SK-N-SH (cell line): Measurements from ENCODE around the gene ARHGEF19. TPM values are rescaled to one million over a fixed set of nuclear protein-coding genes. Genes with fewer than 3 reads are reported as not detected.
A peak's percentile ranks its signal among the peaks of the same experiment; 100 is the strongest.

Source experiments
- CTCF ChIA-PET: fragments of 300-600, 350-600 bp; formaldehyde crosslinking; extraction: SDS; loops from one replicate; lab custom pipeline; 2021; lab: Yijun Ruan, JAX
- POLR2A ChIA-PET: fragments of 350-600 bp; sonication (Branson Sonifier 250); formaldehyde crosslinking; extraction: SDS; loops from one replicate; lab custom pipeline; 2020; ENCODE audit warnings: antibody characterized with exemption, inconsistent platforms; lab: Yijun Ruan, JAX
- DNase-seq: peaks from one replicate; pipeline ENCODE4 v3.0.0; 2012
- H2AFZ ChIP-seq: fragments of 200-600 bp; sonication (generic); 2 replicates; pipeline ENCODE4 v1.8.1; 2016; ENCODE audit warnings: antibody characterized with exemption, mild to moderate bottlenecking, low read depth
- H3F3A ChIP-seq: fragments of 200-600 bp; sonication (generic); replicated peaks from 2 replicates; pipeline ENCODE3; 2016; ENCODE audit warnings: antibody characterized with exemption, mild to moderate bottlenecking; ENCODE audit not compliant: insufficient read depth
- H3K27ac ChIP-seq, 2 experiments: fragments of 200-500 bp in 1 of 2; fragments of 200-600 bp in 1 of 2; sonication (Bioruptor generic) in 1 of 2; sonication (generic), shearing (Covaris generic) in 1 of 2; 2 replicates each; pipeline versions ENCODE4 v1.5.1 to v1.6.1; 2014 to 2016; ENCODE audit warnings: low read depth in 2 of 2, inconsistent platforms in 1 of 2, low read length in 1 of 2, mild to moderate bottlenecking in 1 of 2, mixed read lengths in 1 of 2
- H3K27me3 ChIP-seq: fragments of 200-600 bp; sonication (generic), shearing (Covaris generic); 2 replicates; pipeline ENCODE4 v1.6.1; 2016; ENCODE audit warnings: mixed run types; ENCODE audit not compliant: insufficient read depth
- H3K36me3 ChIP-seq, 2 experiments: fragments of 200-500 bp in 1 of 2; fragments of 200-600 bp in 1 of 2; sonication (Bioruptor generic) in 1 of 2; sonication (generic) in 1 of 2; replicated peaks in 1 of 2; 2 replicates each; pipeline versions ENCODE3 to v1.5.1; 2014 to 2016; ENCODE audit warnings: low read length in 1 of 2, mild to moderate bottlenecking in 1 of 2; ENCODE audit not compliant: insufficient read depth in 2 of 2, control insufficient read depth in 1 of 2
- H3K4me1 ChIP-seq, 2 experiments: fragments of 200-500 bp in 1 of 2; fragments of 200-600 bp in 1 of 2; sonication (Bioruptor generic) in 1 of 2; sonication (generic), shearing (Covaris generic) in 1 of 2; 2 replicates each; pipeline versions ENCODE4 v1.5.1 to v1.6.1; 2014 to 2016; ENCODE audit warnings: low read depth in 1 of 2, low read length in 1 of 2, mixed run types in 1 of 2; ENCODE audit not compliant: insufficient read depth in 2 of 2, control insufficient read depth in 1 of 2
- H3K4me2 ChIP-seq: fragments of 200-600 bp; sonication (generic), shearing (Covaris generic); 2 replicates; pipeline ENCODE4 v1.6.1; 2017; ENCODE audit warnings: mixed run types
- H3K4me3 ChIP-seq, 2 experiments: fragments of 200-500 bp in 1 of 2; fragments of 200-600 bp in 1 of 2; sonication (Bioruptor generic) in 1 of 2; sonication (generic), shearing (Covaris generic) in 1 of 2; 2 replicates each; pipeline versions ENCODE4 v1.5.1 to v1.8.1; 2014 to 2016; ENCODE audit warnings: low read depth in 2 of 2, inconsistent platforms in 1 of 2, low read length in 1 of 2, mild to moderate bottlenecking in 1 of 2, mixed read lengths in 1 of 2, moderate library complexity in 1 of 2
- H3K79me2 ChIP-seq: fragments of 200-600 bp; sonication (generic); 2 replicates; pipeline ENCODE4 v1.8.1; 2017; ENCODE audit warnings: mild to moderate bottlenecking; ENCODE audit not compliant: insufficient read depth
- H3K9ac ChIP-seq: fragments of 200-600 bp; sonication (generic); 2 replicates; pipeline ENCODE4 v1.6.1; 2017; ENCODE audit warnings: mixed run types
- H3K9me2 ChIP-seq: fragments of 200-600 bp; sonication (generic); 2 replicates; pipeline ENCODE4 v1.6.1; 2017; ENCODE audit warnings: mixed run types
- H3K9me3 ChIP-seq: fragments of 200-600 bp; sonication (generic); 2 replicates; pipeline ENCODE4 v1.6.1; 2017; ENCODE audit warnings: mixed run types, mild to moderate bottlenecking, moderate library complexity
- H4K20me1 ChIP-seq: fragments of 200-600 bp; sonication (generic); 2 replicates; pipeline ENCODE4 v1.6.1; 2017; ENCODE audit warnings: mild to moderate bottlenecking, mixed run types; ENCODE audit not compliant: insufficient read depth
- ELF1 ChIP-seq: IDR thresholded peaks from 2 replicates; pipeline ENCODE4 v1.4.0; 2012
- EZH2phosphoT487 ChIP-seq: fragments of 200-600 bp; sonication (generic); IDR thresholded peaks from 2 replicates; pipeline ENCODE4 v1.6.1; 2017; ENCODE audit warnings: low read depth, mixed run types, mild to moderate bottlenecking, antibody characterized with exemption, moderate library complexity, borderline replicate concordance
- FOSL2 ChIP-seq: IDR thresholded peaks from 2 replicates; pipeline ENCODE4 v1.4.0; 2012; ENCODE audit warnings: low read depth, mild to moderate bottlenecking, moderate library complexity, borderline replicate concordance
- FOXM1 ChIP-seq: IDR thresholded peaks from 2 replicates; pipeline ENCODE4 v1.4.0; 2012; ENCODE audit warnings: low read depth, mild to moderate bottlenecking
- MAX ChIP-seq: IDR thresholded peaks from 2 replicates; pipeline ENCODE4 v1.4.0; 2012; ENCODE audit warnings: low read depth
- MEF2A ChIP-seq: IDR thresholded peaks from 2 replicates; pipeline ENCODE4 v1.4.0; 2012; ENCODE audit warnings: low read depth, borderline replicate concordance
- MXI1 ChIP-seq: IDR thresholded peaks from 2 replicates; pipeline ENCODE4 v1.6.1; 2012; ENCODE audit warnings: mild to moderate bottlenecking, low read depth, low read length, improper control_type of control experiment
- NFIC ChIP-seq: IDR thresholded peaks from 2 replicates; pipeline ENCODE4 v1.4.0; 2012; ENCODE audit warnings: borderline replicate concordance
- POLR2AphosphoS5 ChIP-seq: IDR thresholded peaks from 2 replicates; pipeline ENCODE4 v1.6.1; 2012; ENCODE audit warnings: low read depth, low read length
- RAD21 ChIP-seq: IDR thresholded peaks from 2 replicates; pipeline ENCODE4 v1.6.1; 2012; ENCODE audit warnings: mild to moderate bottlenecking, low read length
- RCOR1 ChIP-seq: fragments of 150-350 bp; IDR thresholded peaks from 2 replicates; pipeline ENCODE4 v1.6.1; 2017; ENCODE audit warnings: antibody characterized with exemption, low read length
- SIN3A ChIP-seq: IDR thresholded peaks from 2 replicates; pipeline ENCODE4 v1.6.1; 2012; ENCODE audit warnings: low read depth, mild to moderate bottlenecking, low read length, moderate library complexity, borderline replicate concordance
- TAF1 ChIP-seq: IDR thresholded peaks from 2 replicates; pipeline ENCODE4 v1.6.1; 2012; ENCODE audit warnings: low read depth, mild to moderate bottlenecking, low read length, moderate library complexity, borderline replicate concordance
- TEAD4 ChIP-seq: IDR thresholded peaks from 2 replicates; pipeline ENCODE4 v1.4.0; 2012; ENCODE audit warnings: mild to moderate bottlenecking, borderline replicate concordance; ENCODE audit not compliant: insufficient read depth
- USF1 ChIP-seq: IDR thresholded peaks from 2 replicates; pipeline ENCODE4 v1.4.0; 2012; ENCODE audit warnings: low read depth, borderline replicate concordance
- YY1 ChIP-seq: IDR thresholded peaks from 2 replicates; pipeline ENCODE4 v1.4.0; 2012; ENCODE audit warnings: low read depth, mild to moderate bottlenecking
- WGBS: methylation state at CpG from one replicate; pipeline ENCODE4 v1.1.6; 2017; ENCODE audit warnings: low lambda C conversion rate; 5-methylcytosine and 5-hydroxymethylcytosine counted together
- polyA plus RNA-seq, 3 experiments: library from polyadenylated mRNA; depleted of rRNA; stranded (reverse); fragments of >200 nt; gene quantifications; 2 replicates each; pipeline ENCODE4 v1.2.3, GENCODE V29; 2012
- TF ChIP-seq, protein P1 (sequence below): fragments of 200-600 bp; sonication (generic); IDR thresholded peaks from 2 replicates; pipeline ENCODE4 v1.6.1; 2017; ENCODE audit warnings: antibody characterized with exemption, mild to moderate bottlenecking, moderate library complexity
- TF ChIP-seq, protein P2 (sequence below): fragments of 150-350 bp; IDR thresholded peaks from 2 replicates; pipeline ENCODE4 v1.6.1; 2017; ENCODE audit warnings: antibody characterized with exemption, low read length, low read depth, borderline replicate concordance
- TF ChIP-seq, protein P3 (sequence below): IDR thresholded peaks from 2 replicates; pipeline ENCODE4 v1.4.0; 2012; ENCODE audit warnings: low read depth, borderline replicate concordance

Gene ARHGEF19
- polyA plus RNA-seq, 1 of the 3 experiments (the other 2 are of a cell fraction) = 11.5 TPM

DNA sequence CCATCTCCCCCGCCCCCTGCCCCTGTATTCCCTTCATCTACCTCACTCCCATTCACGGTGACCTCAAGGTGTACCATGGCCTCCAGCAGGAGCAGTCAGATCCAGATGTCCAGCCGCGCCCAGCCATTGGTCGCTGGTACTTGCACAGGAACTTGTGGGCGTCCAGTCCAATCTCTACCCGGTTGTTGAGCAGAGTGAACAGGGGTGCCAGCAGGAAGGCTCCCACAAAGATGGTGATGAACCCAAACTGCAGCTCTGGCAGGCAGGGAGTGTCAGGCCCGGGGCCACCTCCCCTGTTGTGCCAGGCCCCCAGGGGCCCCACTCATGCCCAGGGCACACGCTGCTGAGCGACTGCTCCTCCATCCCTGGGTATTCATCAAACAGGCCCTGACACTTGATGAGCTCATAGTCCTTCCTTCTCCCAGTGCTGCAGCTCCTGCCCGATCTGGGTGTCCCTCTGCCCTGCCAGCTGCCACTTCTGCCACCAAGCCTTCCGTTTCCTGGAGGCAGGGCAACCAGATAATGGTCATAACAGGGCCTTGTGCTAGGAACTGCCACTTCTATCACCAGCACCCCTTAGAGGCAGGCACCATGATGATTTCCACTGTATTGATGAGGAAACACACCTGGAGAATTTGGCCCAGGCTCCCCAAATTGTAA, 5.7 kb upstream of the ARHGEF19 start:
- ChIA-PET POLR2A (interaction anchor here (0.7 to 1.8 kb wide), 4 partner anchors 8 to 30 kb away, joined by 3 to 7 read pairs (median 4); no protein-coding TSS in a partner anchor), CTCF (interaction anchor here (0.8 to 3.3 kb wide), 8 partner anchors 12 to 149 kb away, joined by 3 to 12 read pairs (median 5); partner anchors contain the start of genes CPLANE2 and SZRD1)
- TF ChIP-seq YY1 (no peak), FOXM1 (no peak)
- Histone ChIP-seq H3F3A (peaks cover 3% of the 10 kb centered on the region), H2AFZ (no peak overlapping the region), H3K9me3 (no peaks in the 10 kb centered on the region), H3K4me3 (no peak overlapping the region; a peak in 1 of 4 replicates), H3K79me2 (no peaks in the 10 kb centered on the region), H4K20me1 (no peaks in the 10 kb centered on the region), H3K4me1 (peaks cover 0 to 18% of the 10 kb centered on the region in 2 experiments; a peak in 2 of 4 replicates), H3K9me2 (no peaks in the 10 kb centered on the region), H3K36me3 (no peaks in the 10 kb centered on the region), H3K27me3 (no peaks in the 10 kb centered on the region), H3K27ac (peak overlapping the region in 1 of 2 experiments; percentile 60; a peak in 1 of 4 replicates), H3K9ac (no peak overlapping the region), H3K4me2 (no peak overlapping the region)
- WGBS = 80% methylated on average over 11 of the region's 12 CpGs
- no peak for DNase-seq

GRCh38 chr1:16217061-16217785, 4.8 kb upstream of the ARHGEF19 start:
- H3F3A ChIP-seq = peaks cover 4% of the 10 kb centered on the region
- peak overlapping the region; percentile 33 to 84; a peak in 3 of 4 replicates for H3K27ac ChIP-seq
- ChIA-PET CTCF (interaction anchor here (0.6 to 3.3 kb wide), 9 partner anchors 12 to 150 kb away, joined by 3 to 12 read pairs (median 4); partner anchors contain the start of genes CPLANE2 and SZRD1), POLR2A (interaction anchor here (0.6 to 1.8 kb wide), 10 partner anchors 9 to 146 kb away, joined by 3 to 7 read pairs (median 4); partner anchors contain the start of genes CPLANE2 and FBXO42)
- H4K20me1 ChIP-seq = no peaks in the 10 kb centered on the region
- H3K9me2 ChIP-seq = no peaks in the 10 kb centered on the region
- no peaks in the 10 kb centered on the region for H3K27me3 ChIP-seq
- peaks cover 0 to 22% of the 10 kb centered on the region in 2 experiments; a peak in 2 of 4 replicates for H3K4me1 ChIP-seq
- H3K36me3 ChIP-seq = no peaks in the 10 kb centered on the region
- 2% methylated on average over 22 of the region's 46 CpGs for WGBS
- no peaks in the 10 kb centered on the region for H3K79me2 ChIP-seq
- peak overlapping the region; percentile 89 for H2AFZ ChIP-seq
- peak overlapping the region; percentile 84 for H3K4me2 ChIP-seq
- peak overlapping the region; percentile 57 to 65 for H3K4me3 ChIP-seq
- H3K9me3 ChIP-seq = no peaks in the 10 kb centered on the region
- DNase-seq = peak; percentile 99
- H3K9ac ChIP-seq = peak overlapping the region; percentile 45; the same call in 1 of the 2 replicates
- TF ChIP-seq ELF1 (no peak), NFIC (no peak), MXI1 (no peak), POLR2AphosphoS5 (no peak), RCOR1 (no peak; the same call in 1 of the 2 replicates), TAF1 (no peak), RAD21 (no peak), MEF2A (no peak), YY1 (no peak), FOSL2 (no peak), EZH2phosphoT487 (no peak), TEAD4 (no peak), SIN3A (peak; percentile 32; the same call in 1 of the 2 replicates), USF1 (no peak), MAX (peak; percentile 90)
- TF ChIP-seq, protein P1, sequence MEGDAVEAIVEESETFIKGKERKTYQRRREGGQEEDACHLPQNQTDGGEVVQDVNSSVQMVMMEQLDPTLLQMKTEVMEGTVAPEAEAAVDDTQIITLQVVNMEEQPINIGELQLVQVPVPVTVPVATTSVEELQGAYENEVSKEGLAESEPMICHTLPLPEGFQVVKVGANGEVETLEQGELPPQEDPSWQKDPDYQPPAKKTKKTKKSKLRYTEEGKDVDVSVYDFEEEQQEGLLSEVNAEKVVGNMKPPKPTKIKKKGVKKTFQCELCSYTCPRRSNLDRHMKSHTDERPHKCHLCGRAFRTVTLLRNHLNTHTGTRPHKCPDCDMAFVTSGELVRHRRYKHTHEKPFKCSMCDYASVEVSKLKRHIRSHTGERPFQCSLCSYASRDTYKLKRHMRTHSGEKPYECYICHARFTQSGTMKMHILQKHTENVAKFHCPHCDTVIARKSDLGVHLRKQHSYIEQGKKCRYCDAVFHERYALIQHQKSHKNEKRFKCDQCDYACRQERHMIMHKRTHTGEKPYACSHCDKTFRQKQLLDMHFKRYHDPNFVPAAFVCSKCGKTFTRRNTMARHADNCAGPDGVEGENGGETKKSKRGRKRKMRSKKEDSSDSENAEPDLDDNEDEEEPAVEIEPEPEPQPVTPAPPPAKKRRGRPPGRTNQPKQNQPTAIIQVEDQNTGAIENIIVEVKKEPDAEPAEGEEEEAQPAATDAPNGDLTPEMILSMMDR = no peak
- TF ChIP-seq, protein P2, sequence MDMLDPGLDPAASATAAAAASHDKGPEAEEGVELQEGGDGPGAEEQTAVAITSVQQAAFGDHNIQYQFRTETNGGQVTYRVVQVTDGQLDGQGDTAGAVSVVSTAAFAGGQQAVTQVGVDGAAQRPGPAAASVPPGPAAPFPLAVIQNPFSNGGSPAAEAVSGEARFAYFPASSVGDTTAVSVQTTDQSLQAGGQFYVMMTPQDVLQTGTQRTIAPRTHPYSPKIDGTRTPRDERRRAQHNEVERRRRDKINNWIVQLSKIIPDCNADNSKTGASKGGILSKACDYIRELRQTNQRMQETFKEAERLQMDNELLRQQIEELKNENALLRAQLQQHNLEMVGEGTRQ = no peak
- TF ChIP-seq, protein P3, sequence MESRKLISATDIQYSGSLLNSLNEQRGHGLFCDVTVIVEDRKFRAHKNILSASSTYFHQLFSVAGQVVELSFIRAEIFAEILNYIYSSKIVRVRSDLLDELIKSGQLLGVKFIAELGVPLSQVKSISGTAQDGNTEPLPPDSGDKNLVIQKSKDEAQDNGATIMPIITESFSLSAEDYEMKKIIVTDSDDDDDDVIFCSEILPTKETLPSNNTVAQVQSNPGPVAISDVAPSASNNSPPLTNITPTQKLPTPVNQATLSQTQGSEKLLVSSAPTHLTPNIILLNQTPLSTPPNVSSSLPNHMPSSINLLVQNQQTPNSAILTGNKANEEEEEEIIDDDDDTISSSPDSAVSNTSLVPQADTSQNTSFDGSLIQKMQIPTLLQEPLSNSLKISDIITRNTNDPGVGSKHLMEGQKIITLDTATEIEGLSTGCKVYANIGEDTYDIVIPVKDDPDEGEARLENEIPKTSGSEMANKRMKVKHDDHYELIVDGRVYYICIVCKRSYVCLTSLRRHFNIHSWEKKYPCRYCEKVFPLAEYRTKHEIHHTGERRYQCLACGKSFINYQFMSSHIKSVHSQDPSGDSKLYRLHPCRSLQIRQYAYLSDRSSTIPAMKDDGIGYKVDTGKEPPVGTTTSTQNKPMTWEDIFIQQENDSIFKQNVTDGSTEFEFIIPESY = no peak
